ENCODE measurements around the gene LIPT2. TPM values are rescaled to one million over a fixed set of nuclear protein-coding genes. Genes with fewer than 3 reads are reported as not detected.

LIPT2 gene
- total and polyA plus RNA-seq, 2 donors (not counting 3 experiments of a cell fraction or from before 2014, with no cell fraction given) = 1.7 to 4.1 TPM

DNA sequence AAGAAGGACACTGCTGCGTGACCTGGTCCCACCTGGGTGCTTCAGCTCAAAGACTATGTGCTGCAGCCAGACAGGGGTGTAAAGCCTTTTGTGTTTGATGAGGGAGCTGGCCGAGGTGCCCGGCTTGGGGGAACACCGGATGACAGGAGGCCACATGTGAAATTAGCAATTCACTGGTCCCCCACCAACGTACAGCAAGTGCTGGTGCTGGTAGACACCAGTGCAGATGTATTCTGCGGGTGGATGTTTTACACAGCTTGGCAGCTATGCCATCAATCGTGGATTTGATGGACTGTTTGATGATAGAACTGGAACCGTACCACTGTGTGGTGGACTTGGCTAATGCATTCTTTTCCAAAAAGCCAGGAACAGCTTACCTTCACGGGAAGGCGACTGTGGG lies 47.9 kb upstream of the LIPT2 start:
- BruUV-seq (replicated peaks) = no TSS peak
- CTCF ChIA-PET = no interaction called here
- FAIRE-seq = no peak
- H3K4me2 ChIP-seq (ENCODE audit: insufficient read depth, low read length) = no peak overlapping the region
- DNase-seq (ENCODE audit: low read depth, low spot score) = no peak
- H3K9ac ChIP-seq (replicated peaks; ENCODE audit: extremely low read depth, insufficient read depth, low read length) = no peak overlapping the region
- H3K4me1 ChIP-seq (ENCODE audit: control insufficient read depth, extremely low read depth, insufficient read depth, low read length) = no peaks in the 10 kb centered on the region
- peaks cover 11 to 17% of the 10 kb centered on the region in 2 experiments for H3K27me3 ChIP-seq (ENCODE audit: control insufficient read depth in 2 of 2, insufficient read depth in 2 of 2, low read length in 2 of 2)
- intact Hi-C loops (cut with micrococcal nuclease) (no loop called here), dilution Hi-C loops (cut with MboI; ENCODE audit: extremely low pct_ligation_motif_present, low sequenced_read_pairs) (no loop called here)
- TF ChIP-seq, protein P1, sequence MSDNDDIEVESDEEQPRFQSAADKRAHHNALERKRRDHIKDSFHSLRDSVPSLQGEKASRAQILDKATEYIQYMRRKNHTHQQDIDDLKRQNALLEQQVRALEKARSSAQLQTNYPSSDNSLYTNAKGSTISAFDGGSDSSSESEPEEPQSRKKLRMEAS (IDR thresholded peaks at IDR 0.05; ENCODE audit: insufficient read depth, insufficient read length) = no peak
- TF ChIP-seq POLR2AphosphoS5 (IDR thresholded peaks at IDR 0.05; ENCODE audit: insufficient read depth, low read depth, low read length) = no peak
- no peak for TF ChIP-seq POLR2A (IDR thresholded peaks at IDR 0.05; ENCODE audit: low read depth, low read length)
- TF ChIP-seq JUN (IDR thresholded peaks at IDR 0.05; ENCODE audit: borderline replicate concordance, insufficient read depth, insufficient read length, low read depth) = no peak
- no peak for TF ChIP-seq GATA2 (IDR thresholded peaks at IDR 0.05; ENCODE audit: insufficient read depth, insufficient read length, low read depth, low read length)
- TF ChIP-seq MYC (IDR thresholded peaks at IDR 0.05; ENCODE audit: low read depth, low read length) = no peak
- no peak for TF ChIP-seq EZH2 (IDR thresholded peaks at IDR 0.05; ENCODE audit: borderline replicate concordance, low read depth, low read length, severe bottlenecking)
- no peak for TF ChIP-seq FOS (IDR thresholded peaks at IDR 0.05; ENCODE audit: borderline replicate concordance, insufficient read depth, low read length)
- TF ChIP-seq, protein P2, sequence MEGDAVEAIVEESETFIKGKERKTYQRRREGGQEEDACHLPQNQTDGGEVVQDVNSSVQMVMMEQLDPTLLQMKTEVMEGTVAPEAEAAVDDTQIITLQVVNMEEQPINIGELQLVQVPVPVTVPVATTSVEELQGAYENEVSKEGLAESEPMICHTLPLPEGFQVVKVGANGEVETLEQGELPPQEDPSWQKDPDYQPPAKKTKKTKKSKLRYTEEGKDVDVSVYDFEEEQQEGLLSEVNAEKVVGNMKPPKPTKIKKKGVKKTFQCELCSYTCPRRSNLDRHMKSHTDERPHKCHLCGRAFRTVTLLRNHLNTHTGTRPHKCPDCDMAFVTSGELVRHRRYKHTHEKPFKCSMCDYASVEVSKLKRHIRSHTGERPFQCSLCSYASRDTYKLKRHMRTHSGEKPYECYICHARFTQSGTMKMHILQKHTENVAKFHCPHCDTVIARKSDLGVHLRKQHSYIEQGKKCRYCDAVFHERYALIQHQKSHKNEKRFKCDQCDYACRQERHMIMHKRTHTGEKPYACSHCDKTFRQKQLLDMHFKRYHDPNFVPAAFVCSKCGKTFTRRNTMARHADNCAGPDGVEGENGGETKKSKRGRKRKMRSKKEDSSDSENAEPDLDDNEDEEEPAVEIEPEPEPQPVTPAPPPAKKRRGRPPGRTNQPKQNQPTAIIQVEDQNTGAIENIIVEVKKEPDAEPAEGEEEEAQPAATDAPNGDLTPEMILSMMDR (IDR thresholded peaks at IDR 0.05; ENCODE audit: extremely low read depth in 1 of 2, insufficient read depth in 1 of 2, low read depth in 1 of 2, low read length in 2 of 2) = no peak
- H3K79me2 ChIP-seq (ENCODE audit: control insufficient read depth, insufficient read depth, low read length) = no peaks in the 10 kb centered on the region
- H3K36me3 ChIP-seq (ENCODE audit: control insufficient read depth in 2 of 2, extremely low read depth in 1 of 2, insufficient read depth in 2 of 2, low read length in 2 of 2) = no peaks in the 10 kb centered on the region
- no peak overlapping the region for H2AFZ ChIP-seq (ENCODE audit: low read depth, low read length)
- no peaks in the 10 kb centered on the region for H3K9me1 ChIP-seq (replicated peaks; ENCODE audit: control insufficient read depth, extremely low read depth, insufficient read depth, low read length)
- no peak overlapping the region for H3K4me3 ChIP-seq (replicated peaks in 1 of 3; ENCODE audit: insufficient read depth in 1 of 3, low read depth in 1 of 3, low read length in 3 of 3)
- no peaks in the 10 kb centered on the region for H3K9me3 ChIP-seq (replicated peaks; ENCODE audit: control insufficient read depth, insufficient read depth, low read length)
- POLR2A ChIA-PET = no interaction called here
- no peak overlapping the region for H3K27ac ChIP-seq (ENCODE audit: insufficient read depth, low read depth, low read length)
- H4K20me1 ChIP-seq (replicated peaks; ENCODE audit: control insufficient read depth, extremely low read depth, insufficient read depth, low read length) = no peaks in the 10 kb centered on the region
